RWPE2 (cell line): ENCODE results near the gene CEP128.

Source experiments
- ATAC-seq: fragments of 200-7000 bp; cut with Tn5 transposase; 3 replicates; pipeline ENCODE4 v1.9.1; 2021; ENCODE audit warnings: low read depth
- DNase-seq: peaks from one replicate; pipeline ENCODE4 v3.0.0-alpha.2; 2020; ENCODE audit warnings: low spot score
- H3K27ac ChIP-seq: fragments of 450-650 bp; 2 replicates; pipeline ENCODE4 v1.5.1; 2017; ENCODE audit warnings: mild to moderate bottlenecking; ENCODE audit not compliant: poor library complexity, severe bottlenecking
- H3K27me3 ChIP-seq: fragments of 250-450 bp; sonication (Bioruptor Pico); 2 replicates; pipeline ENCODE4 v1.5.1; 2021; ENCODE audit warnings: mild to moderate bottlenecking, moderate library complexity; ENCODE audit not compliant: insufficient read depth, poor library complexity, severe bottlenecking
- H3K36me3 ChIP-seq: fragments of 250-450 bp; sonication (Bioruptor Pico); 2 replicates; pipeline ENCODE4 v1.5.1; 2020; ENCODE audit warnings: low read depth, mild to moderate bottlenecking, moderate library complexity
- H3K4me1 ChIP-seq: fragments of 250-450 bp; sonication (Bioruptor Pico); 2 replicates; pipeline ENCODE4 v1.5.1; 2021; ENCODE audit warnings: mild to moderate bottlenecking, moderate library complexity; ENCODE audit not compliant: insufficient read depth, poor library complexity, severe bottlenecking
- H3K4me3 ChIP-seq: fragments of 250-450 bp; sonication (Bioruptor Pico); 2 replicates; pipeline ENCODE4 v1.5.1; 2021; ENCODE audit warnings: mild to moderate bottlenecking, moderate library complexity; ENCODE audit not compliant: severe bottlenecking
- H3K9me3 ChIP-seq: fragments of 250-450 bp; sonication (Bioruptor Pico); 2 replicates; pipeline ENCODE4 v1.5.1; 2021; ENCODE audit warnings: mild to moderate bottlenecking, moderate library complexity; ENCODE audit not compliant: severe bottlenecking
- TF ChIP-seq, protein P1 (sequence below): fragments of 450-650 bp; IDR thresholded peaks from one replicate; pipeline ENCODE4 v1.5.1; 2017; ENCODE audit warnings: mild to moderate bottlenecking, moderate library complexity; ENCODE audit not compliant: poor library complexity, severe bottlenecking

Gene CEP128

DNA sequence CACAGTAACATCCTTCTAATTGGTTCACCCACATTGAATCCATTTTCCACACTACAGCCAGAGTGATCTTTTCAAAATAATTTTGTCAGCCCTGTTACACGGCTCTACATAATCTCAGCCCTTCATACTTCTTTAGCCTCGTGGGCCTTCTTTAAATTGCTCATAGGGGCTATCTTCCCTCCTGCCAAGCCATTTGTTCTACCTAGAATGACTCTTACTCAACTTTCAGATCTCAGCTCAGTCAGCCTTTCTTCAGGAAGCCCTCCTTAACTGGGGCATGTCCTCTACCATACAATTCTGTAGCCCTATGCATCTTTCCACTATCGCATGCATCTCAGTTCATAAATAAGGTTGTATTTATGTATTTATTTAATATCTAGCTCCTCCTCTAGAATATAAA lies 39.7 kb downstream of the CEP128 start:
- ATAC-seq: no peak
- Histone ChIP-seq H3K9me3 (no peaks in the 10 kb centered on the region), H3K4me3 (no peak overlapping the region), H3K27me3 (no peaks in the 10 kb centered on the region), H3K36me3 (peaks cover 50% of the 10 kb centered on the region), H3K27ac (no peak overlapping the region), H3K4me1 (no peaks in the 10 kb centered on the region)
- TF ChIP-seq, protein P1, sequence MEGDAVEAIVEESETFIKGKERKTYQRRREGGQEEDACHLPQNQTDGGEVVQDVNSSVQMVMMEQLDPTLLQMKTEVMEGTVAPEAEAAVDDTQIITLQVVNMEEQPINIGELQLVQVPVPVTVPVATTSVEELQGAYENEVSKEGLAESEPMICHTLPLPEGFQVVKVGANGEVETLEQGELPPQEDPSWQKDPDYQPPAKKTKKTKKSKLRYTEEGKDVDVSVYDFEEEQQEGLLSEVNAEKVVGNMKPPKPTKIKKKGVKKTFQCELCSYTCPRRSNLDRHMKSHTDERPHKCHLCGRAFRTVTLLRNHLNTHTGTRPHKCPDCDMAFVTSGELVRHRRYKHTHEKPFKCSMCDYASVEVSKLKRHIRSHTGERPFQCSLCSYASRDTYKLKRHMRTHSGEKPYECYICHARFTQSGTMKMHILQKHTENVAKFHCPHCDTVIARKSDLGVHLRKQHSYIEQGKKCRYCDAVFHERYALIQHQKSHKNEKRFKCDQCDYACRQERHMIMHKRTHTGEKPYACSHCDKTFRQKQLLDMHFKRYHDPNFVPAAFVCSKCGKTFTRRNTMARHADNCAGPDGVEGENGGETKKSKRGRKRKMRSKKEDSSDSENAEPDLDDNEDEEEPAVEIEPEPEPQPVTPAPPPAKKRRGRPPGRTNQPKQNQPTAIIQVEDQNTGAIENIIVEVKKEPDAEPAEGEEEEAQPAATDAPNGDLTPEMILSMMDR: no peak
- no peak for DNase-seq

DNA sequence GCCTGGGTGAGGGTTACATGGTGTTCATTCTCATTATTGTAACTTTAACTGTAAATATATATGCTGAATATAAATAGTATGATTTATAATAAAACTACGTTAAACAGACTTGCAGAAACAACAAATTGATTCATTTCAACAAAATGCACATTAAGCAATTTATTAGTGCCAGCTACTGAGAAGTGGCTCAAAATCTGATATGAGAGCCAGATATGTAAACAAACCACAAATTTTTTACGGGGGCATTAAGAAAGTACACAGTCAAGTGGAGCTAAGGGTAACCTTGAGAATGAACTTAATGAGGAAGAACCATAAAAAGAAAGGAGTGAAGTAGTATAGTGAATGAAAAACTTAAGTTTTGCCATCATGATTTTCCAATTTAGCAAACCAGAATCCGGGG lies 40.3 kb downstream of the CEP128 start:
- H3K27me3 ChIP-seq: no peaks in the 10 kb centered on the region
- H3K4me3 ChIP-seq: no peak overlapping the region
- no peak for DNase-seq
- ATAC-seq: no peak
- TF ChIP-seq, protein P1: no peak
- peaks cover 51% of the 10 kb centered on the region for H3K36me3 ChIP-seq
- H3K27ac ChIP-seq: no peak overlapping the region
- H3K4me1 ChIP-seq: no peaks in the 10 kb centered on the region
- no peaks in the 10 kb centered on the region for H3K9me3 ChIP-seq

DNA sequence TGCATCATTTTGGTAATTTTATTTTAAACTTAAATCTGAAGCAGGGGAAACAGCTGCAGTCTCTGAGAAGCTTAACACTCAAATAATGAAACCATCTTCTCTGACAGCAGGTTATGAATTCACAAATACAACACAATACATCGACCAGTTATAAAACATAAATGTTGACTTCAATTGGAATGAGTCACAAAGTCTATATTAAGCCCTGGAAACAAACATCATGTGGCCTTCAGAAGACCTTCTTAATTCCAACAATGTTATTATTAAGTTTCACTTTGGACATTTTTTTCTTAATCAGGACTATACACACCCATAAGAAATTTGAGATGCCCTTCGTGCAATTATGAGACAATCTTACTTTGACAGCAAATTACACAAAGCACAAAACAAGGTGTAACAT lies 68.9 kb downstream of the CEP128 start:
- no peak for DNase-seq
- TF ChIP-seq, protein P1: no peak
- H3K36me3 ChIP-seq: peaks cover 4% of the 10 kb centered on the region; the same call in 1 of the 2 replicates
- H3K27ac ChIP-seq: no peak overlapping the region
- no peaks in the 10 kb centered on the region for H3K9me3 ChIP-seq
- no peaks in the 10 kb centered on the region for H3K27me3 ChIP-seq
- no peaks in the 10 kb centered on the region for H3K4me1 ChIP-seq
- no peak overlapping the region for H3K4me3 ChIP-seq
- no peak for ATAC-seq

DNA sequence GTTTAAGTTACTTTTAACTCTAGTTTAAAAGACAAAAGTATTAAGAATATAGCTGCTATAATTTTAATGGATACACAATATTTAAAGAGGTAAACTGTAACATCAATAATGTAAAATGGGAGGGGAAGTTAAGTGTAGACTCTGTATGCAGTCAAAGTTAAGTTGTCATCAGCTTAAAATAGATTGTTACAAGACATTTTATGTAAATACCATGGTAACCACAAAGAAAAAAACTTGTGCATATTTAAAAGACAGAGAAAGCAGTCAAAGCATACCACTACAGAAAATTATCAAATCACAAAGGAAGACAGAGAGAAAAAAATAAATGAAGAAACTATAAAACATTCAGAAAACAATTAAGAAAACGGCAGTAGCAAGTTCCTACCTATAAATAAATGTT lies 73.3 kb downstream of the CEP128 start:
- H3K9me3 ChIP-seq: no peaks in the 10 kb centered on the region
- peaks cover 4% of the 10 kb centered on the region; the same call in 1 of the 2 replicates for H3K36me3 ChIP-seq
- H3K27me3 ChIP-seq: no peaks in the 10 kb centered on the region
- TF ChIP-seq, protein P1: no peak
- H3K4me1 ChIP-seq: peaks cover 5% of the 10 kb centered on the region
- ATAC-seq: no peak
- H3K4me3 ChIP-seq: no peak overlapping the region
- no peak for DNase-seq
- H3K27ac ChIP-seq: no peak overlapping the region

DNA sequence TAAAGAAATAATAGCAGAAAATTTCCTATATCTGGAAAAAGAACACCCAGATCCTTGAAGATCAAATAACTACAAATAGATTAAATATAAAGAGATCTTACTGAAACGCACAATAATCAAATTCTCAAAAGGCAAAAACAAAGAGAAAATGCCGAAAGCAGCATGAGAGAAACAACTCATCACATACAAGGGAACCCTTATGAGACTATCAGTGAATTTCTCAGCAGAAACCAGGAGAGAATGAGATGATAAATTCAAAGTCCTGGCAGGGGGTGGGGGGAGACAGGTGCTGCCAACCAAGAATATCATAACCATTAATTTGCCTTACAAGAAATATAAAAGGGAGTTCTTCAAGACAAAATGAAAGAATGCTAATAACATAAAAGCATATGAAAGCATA lies 73.7 kb downstream of the CEP128 start:
- no peaks in the 10 kb centered on the region for H3K9me3 ChIP-seq
- H3K36me3 ChIP-seq: peaks cover 4% of the 10 kb centered on the region; the same call in 1 of the 2 replicates

More for the DNA sequence above, 73.7 kb downstream of the CEP128 start:
- no peaks in the 10 kb centered on the region for H3K27me3 ChIP-seq
- DNase-seq (no peak), ATAC-seq (no peak)
- no peak overlapping the region for H3K4me3 ChIP-seq
- TF ChIP-seq, protein P1: no peak
- H3K4me1 ChIP-seq: peaks cover 5% of the 10 kb centered on the region
- H3K27ac ChIP-seq: no peak overlapping the region
